ENCODE measurements around the gene TRAP1.

The TRAP1 gene

GRCh38 chr16:3717235-3718018 is at the start of gene TRAP1:
TSS of gene TRAP1 (minus strand) at chr16:3717524. CDS start at chr16:3717508, 16 bp downstream.
- peak; percentile 89 for DNase-seq (ENCODE audit: low read depth)

GRCh38 chr16:3766177-3766576 is 48.9 kb upstream of the TRAP1 start:
- DNase-seq (ENCODE audit: low read depth), result no peak

- DNase-seq (ENCODE audit: low read depth), result no peak
These were observed 47.1 kb upstream of the TRAP1 start for GRCh38 chr16:3764409-3764808.

- DNase-seq (ENCODE audit: low read depth), result no peak
These were observed 44.9 kb upstream of the TRAP1 start for GRCh38 chr16:3762107-3762750.

- DNase-seq (ENCODE audit: low read depth), result no peak
These were observed 44.2 kb upstream of the TRAP1 start for GRCh38 chr16:3761375-3762106.

GRCh38 chr16:3760518-3760917 is 43.2 kb upstream of the TRAP1 start:
- DNase-seq (ENCODE audit: low read depth), result no peak

- DNase-seq (ENCODE audit: low read depth), result no peak
These were observed 42.4 kb upstream of the TRAP1 start for GRCh38 chr16:3759736-3760135.

- DNase-seq (ENCODE audit: low read depth), result no peak
These were observed 38.8 kb upstream of the TRAP1 start for GRCh38 chr16:3756113-3756512.

GRCh38 chr16:3755249-3755648 is 37.9 kb upstream of the TRAP1 start:
- DNase-seq (ENCODE audit: low read depth), result no peak

- DNase-seq (ENCODE audit: low read depth), result no peak
These were observed 37.4 kb upstream of the TRAP1 start for GRCh38 chr16:3754772-3755171.

GRCh38 chr16:3754081-3754703 is 36.9 kb upstream of the TRAP1 start:
- DNase-seq (ENCODE audit: low read depth), result no peak

GRCh38 chr16:3752984-3753383 is 35.7 kb upstream of the TRAP1 start:
- no peak for DNase-seq (ENCODE audit: low read depth)

GRCh38 chr16:3751878-3752277 is 34.6 kb upstream of the TRAP1 start:
- DNase-seq (ENCODE audit: low read depth), result no peak

- DNase-seq (ENCODE audit: low read depth), result no peak
These were observed 31.0 kb upstream of the TRAP1 start for GRCh38 chr16:3748307-3748706.

GRCh38 chr16:3745751-3746355 is 28.5 kb upstream of the TRAP1 start:
- no peak for DNase-seq (ENCODE audit: low read depth)

GRCh38 chr16:3744018-3744417 is 26.7 kb upstream of the TRAP1 start:
- no peak for DNase-seq (ENCODE audit: low read depth)

- DNase-seq (ENCODE audit: low read depth), result no peak
These were observed 23.6 kb upstream of the TRAP1 start for GRCh38 chr16:3740934-3741333.

GRCh38 chr16:3740186-3740585 is 22.9 kb upstream of the TRAP1 start:
- DNase-seq (ENCODE audit: low read depth), result no peak

- DNase-seq (ENCODE audit: low read depth), result no peak
These were observed 22.3 kb upstream of the TRAP1 start for GRCh38 chr16:3739636-3740035.

- no peak for DNase-seq (ENCODE audit: low read depth)
These were observed 21.2 kb upstream of the TRAP1 start for GRCh38 chr16:3738541-3738940.

- no peak for DNase-seq (ENCODE audit: low read depth)
These were observed 20.8 kb upstream of the TRAP1 start for GRCh38 chr16:3738128-3738527.

- DNase-seq (ENCODE audit: low read depth), result no peak
These were observed 19.9 kb upstream of the TRAP1 start for GRCh38 chr16:3737181-3737580.

All from stimulated activated CD4-positive, alpha-beta T cell treated with anti-CD3 and anti-CD28 coated beads, Interleukin-2, amount 100 ng/mL, for 4 hours (primary cell).